Subcutaneous adipose tissue (tissue), 4 donors: ENCODE results near the gene PTPA. TPM values are rescaled to one million over a fixed set of nuclear protein-coding genes. Genes with fewer than 3 reads are reported as not detected.

ENCODE experiments used
- total RNA-seq, 4 donors: library from RNA; depleted of rRNA; stranded (reverse); fragments of >200 nt; gene quantifications; one replicate each; pipeline ENCODE4 v1.1.0, GENCODE V29; 2016
- TF ChIP-seq, protein P1 (sequence below): fragments of 450-650 bp; IDR thresholded peaks from one replicate; pipeline ENCODE4 v1.5.1; 2016; ENCODE audit warnings: low read depth, mild to moderate bottlenecking, control low read depth, antibody characterized with exemption, moderate library complexity

The PTPA gene
- total RNA-seq, 4 donors from 2014 or later = 23.8 to 51.1 (median 34.4) TPM

GRCh38 chr9:129185402-129185801 lies 74.2 kb downstream of the PTPA start:
- TF ChIP-seq, protein P1, sequence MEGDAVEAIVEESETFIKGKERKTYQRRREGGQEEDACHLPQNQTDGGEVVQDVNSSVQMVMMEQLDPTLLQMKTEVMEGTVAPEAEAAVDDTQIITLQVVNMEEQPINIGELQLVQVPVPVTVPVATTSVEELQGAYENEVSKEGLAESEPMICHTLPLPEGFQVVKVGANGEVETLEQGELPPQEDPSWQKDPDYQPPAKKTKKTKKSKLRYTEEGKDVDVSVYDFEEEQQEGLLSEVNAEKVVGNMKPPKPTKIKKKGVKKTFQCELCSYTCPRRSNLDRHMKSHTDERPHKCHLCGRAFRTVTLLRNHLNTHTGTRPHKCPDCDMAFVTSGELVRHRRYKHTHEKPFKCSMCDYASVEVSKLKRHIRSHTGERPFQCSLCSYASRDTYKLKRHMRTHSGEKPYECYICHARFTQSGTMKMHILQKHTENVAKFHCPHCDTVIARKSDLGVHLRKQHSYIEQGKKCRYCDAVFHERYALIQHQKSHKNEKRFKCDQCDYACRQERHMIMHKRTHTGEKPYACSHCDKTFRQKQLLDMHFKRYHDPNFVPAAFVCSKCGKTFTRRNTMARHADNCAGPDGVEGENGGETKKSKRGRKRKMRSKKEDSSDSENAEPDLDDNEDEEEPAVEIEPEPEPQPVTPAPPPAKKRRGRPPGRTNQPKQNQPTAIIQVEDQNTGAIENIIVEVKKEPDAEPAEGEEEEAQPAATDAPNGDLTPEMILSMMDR = no peak

GRCh38 chr9:129185991-129186390 lies 74.8 kb downstream of the PTPA start:
- TF ChIP-seq, protein P1 = no peak

GRCh38 chr9:129187042-129187441 lies 75.8 kb downstream of the PTPA start:
- TF ChIP-seq, protein P1 = no peak

DNA sequence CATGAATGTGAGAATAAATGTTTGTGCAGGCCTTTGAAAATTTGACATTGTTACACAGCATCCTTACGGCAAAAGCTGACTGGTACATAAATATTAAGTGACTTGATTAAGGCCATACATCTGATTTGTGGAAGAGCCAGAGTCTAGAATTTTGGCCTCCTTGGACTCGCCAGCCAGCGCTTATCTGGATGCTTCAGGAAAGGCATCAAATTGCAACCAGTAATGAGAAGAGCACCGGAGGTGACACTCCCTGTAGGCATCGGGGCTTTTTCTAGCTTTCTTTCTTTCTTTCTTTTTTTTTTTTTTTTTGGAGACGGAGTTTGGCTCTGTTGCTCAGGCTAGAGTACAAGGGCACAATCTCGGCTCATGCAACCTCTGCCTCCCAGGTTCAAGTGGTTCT lies 80.0 kb downstream of the PTPA start:
- TF ChIP-seq, protein P1 = no peak

DNA sequence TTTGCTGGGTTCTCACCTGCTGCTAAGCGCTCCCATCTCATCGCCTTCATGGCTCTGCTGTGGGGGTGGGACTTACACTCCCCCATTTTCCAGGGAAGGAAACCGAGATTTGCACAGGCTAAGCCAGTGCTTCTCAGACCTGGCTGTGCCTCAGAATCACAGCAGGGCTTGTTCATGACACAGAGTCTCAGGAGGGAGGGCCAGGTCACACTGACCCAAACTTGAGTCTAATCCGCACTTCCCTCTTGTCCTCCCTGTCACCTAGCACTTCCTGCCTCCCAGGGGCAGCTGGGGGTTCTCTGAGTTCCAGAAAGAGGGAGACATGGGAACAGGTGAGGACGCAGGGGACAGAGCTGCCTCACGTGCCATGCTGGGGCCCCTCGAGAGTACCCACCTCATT lies 82.4 kb downstream of the PTPA start:
- TF ChIP-seq, protein P1 = no peak

GRCh38 chr9:129194221-129194620 lies 83.0 kb downstream of the PTPA start:
- TF ChIP-seq, protein P1 = no peak

- TF ChIP-seq, protein P1 = no peak
Measured at GRCh38 chr9:129195606-129196005, 84.4 kb downstream of the PTPA start.
